RWPE2 (cell line): ENCODE results near the gene GDPD5.

Experiments used
- ATAC-seq: fragments of 200-7000 bp; cut with Tn5 transposase; 3 replicates; pipeline ENCODE4 v1.9.1; 2021; ENCODE audit warnings: low read depth
- DNase-seq: peaks from one replicate; pipeline ENCODE4 v3.0.0-alpha.2; 2020; ENCODE audit warnings: low spot score
- H3K27ac ChIP-seq: fragments of 450-650 bp; 2 replicates; pipeline ENCODE4 v1.5.1; 2017; ENCODE audit warnings: mild to moderate bottlenecking; ENCODE audit not compliant: poor library complexity, severe bottlenecking
- H3K27me3 ChIP-seq: fragments of 250-450 bp; sonication (Bioruptor Pico); 2 replicates; pipeline ENCODE4 v1.5.1; 2021; ENCODE audit warnings: mild to moderate bottlenecking, moderate library complexity; ENCODE audit not compliant: insufficient read depth, poor library complexity, severe bottlenecking
- H3K36me3 ChIP-seq: fragments of 250-450 bp; sonication (Bioruptor Pico); 2 replicates; pipeline ENCODE4 v1.5.1; 2020; ENCODE audit warnings: low read depth, mild to moderate bottlenecking, moderate library complexity
- H3K4me1 ChIP-seq: fragments of 250-450 bp; sonication (Bioruptor Pico); 2 replicates; pipeline ENCODE4 v1.5.1; 2021; ENCODE audit warnings: mild to moderate bottlenecking, moderate library complexity; ENCODE audit not compliant: insufficient read depth, poor library complexity, severe bottlenecking
- H3K4me3 ChIP-seq: fragments of 250-450 bp; sonication (Bioruptor Pico); 2 replicates; pipeline ENCODE4 v1.5.1; 2021; ENCODE audit warnings: mild to moderate bottlenecking, moderate library complexity; ENCODE audit not compliant: severe bottlenecking
- H3K9me3 ChIP-seq: fragments of 250-450 bp; sonication (Bioruptor Pico); 2 replicates; pipeline ENCODE4 v1.5.1; 2021; ENCODE audit warnings: mild to moderate bottlenecking, moderate library complexity; ENCODE audit not compliant: severe bottlenecking
- CTCF ChIP-seq: fragments of 450-650 bp; IDR thresholded peaks from one replicate; pipeline ENCODE4 v1.5.1; 2017; ENCODE audit warnings: mild to moderate bottlenecking, moderate library complexity; ENCODE audit not compliant: poor library complexity, severe bottlenecking

Gene GDPD5

GRCh38 chr11:75434886-75435570 is 90.7 kb downstream of the GDPD5 start:
- Histone ChIP-seq H3K27me3 (no peaks in the 10 kb centered on the region), H3K36me3 (no peaks in the 10 kb centered on the region), H3K9me3 (no peaks in the 10 kb centered on the region), H3K4me3 (no peak overlapping the region), H3K27ac (no peak overlapping the region), H3K4me1 (no peaks in the 10 kb centered on the region)
- no peak for ATAC-seq
- no peak for TF ChIP-seq CTCF
- no peak for DNase-seq

- ATAC-seq: no peak
- Histone ChIP-seq H3K36me3 (no peaks in the 10 kb centered on the region), H3K4me1 (peaks cover 2% of the 10 kb centered on the region), H3K9me3 (no peaks in the 10 kb centered on the region), H3K27me3 (peaks cover 4% of the 10 kb centered on the region), H3K27ac (no peak overlapping the region), H3K4me3 (no peak overlapping the region)
- no peak for DNase-seq
- no peak for TF ChIP-seq CTCF
Measured at GRCh38 chr11:75434051-75434450, 91.7 kb downstream of the GDPD5 start.

GRCh38 chr11:75433443-75433842 is 92.3 kb downstream of the GDPD5 start:
- no peaks in the 10 kb centered on the region for H3K36me3 ChIP-seq
- DNase-seq (no peak), ATAC-seq (no peak)
- H3K4me1 ChIP-seq: peaks cover 2% of the 10 kb centered on the region
- TF ChIP-seq CTCF: no peak
- H3K9me3 ChIP-seq: no peaks in the 10 kb centered on the region
- H3K27ac ChIP-seq: no peak overlapping the region
- no peak overlapping the region for H3K4me3 ChIP-seq
- peaks cover 4% of the 10 kb centered on the region for H3K27me3 ChIP-seq

GRCh38 chr11:75432911-75433321 is 92.8 kb downstream of the GDPD5 start, which contains the start of gene KLHL35:
TSS of gene KLHL35 (minus strand) at chr11:75433203. CDS start at chr11:75430629, 2,574 bp downstream.
- Histone ChIP-seq H3K36me3 (no peaks in the 10 kb centered on the region), H3K27me3 (peaks cover 4% of the 10 kb centered on the region), H3K4me3 (no peak within 1 kb of the TSS), H3K4me1 (peaks cover 2% of the 10 kb centered on the region), H3K9me3 (no peaks in the 10 kb centered on the region), H3K27ac (no peak within 1 kb of the TSS)
- no peak for TF ChIP-seq CTCF
- ATAC-seq (no peak), DNase-seq (no peak)
